GM18868 (cell line): ENCODE measurements around the gene BRD3.

Source experiments
- ATAC-seq: cut with Tn5 transposase; IDR thresholded peaks from one replicate; pipeline ENCODE4 v1.9.1; 2021; ENCODE audit warnings: mild to moderate bottlenecking, moderate library complexity; ENCODE audit not compliant: unreplicated experiment

The BRD3 gene

GRCh38 chr9:134055981-134056461, 11.8 kb downstream of the BRD3 start:
- ATAC-seq: no peak

GRCh38 chr9:134054891-134055811, 12.7 kb downstream of the BRD3 start:
- ATAC-seq: no peak

- no peak for ATAC-seq
Observed at GRCh38 chr9:134053941-134054761, 13.7 kb downstream of the BRD3 start.

GRCh38 chr9:134053401-134053871, 14.4 kb downstream of the BRD3 start:
- ATAC-seq: no peak

GRCh38 chr9:134052941-134053340, 14.9 kb downstream of the BRD3 start:
- ATAC-seq: no peak

- no peak for ATAC-seq
Observed at GRCh38 chr9:134052491-134052890, 15.3 kb downstream of the BRD3 start.

- ATAC-seq: no peak
Observed at GRCh38 chr9:134051319-134051718, 16.5 kb downstream of the BRD3 start.

GRCh38 chr9:134050726-134051125, 17.1 kb downstream of the BRD3 start:
- ATAC-seq: no peak

GRCh38 chr9:134049772-134050588, 17.8 kb downstream of the BRD3 start:
- no peak for ATAC-seq

- no peak for ATAC-seq
Observed at GRCh38 chr9:134049236-134049635, 18.6 kb downstream of the BRD3 start.

GRCh38 chr9:134048582-134048968, 19.3 kb downstream of the BRD3 start:
- ATAC-seq: no peak

GRCh38 chr9:134047868-134048581, 19.8 kb downstream of the BRD3 start:
- ATAC-seq: no peak

- ATAC-seq: no peak
Observed at GRCh38 chr9:134046894-134047681, 20.7 kb downstream of the BRD3 start.

GRCh38 chr9:134045841-134046544, 21.8 kb downstream of the BRD3 start:
- no peak for ATAC-seq

GRCh38 chr9:134044944-134045343, 22.9 kb downstream of the BRD3 start:
- ATAC-seq: no peak

- ATAC-seq: no peak
Observed at GRCh38 chr9:134043531-134043988, 24.3 kb downstream of the BRD3 start.

GRCh38 chr9:134041649-134041962, 26.2 kb downstream of the BRD3 start:
- ATAC-seq: no peak

GRCh38 chr9:134040781-134041648, 26.8 kb downstream of the BRD3 start:
- ATAC-seq: no peak
